OCI-LY1 (cell line): ENCODE results near the gene TMC6.
A peak's percentile ranks its signal among the peaks of the same experiment; 100 is the strongest.
"Not testable (repeated sequence)": the region's sequence is repeated elsewhere in the genome, so short reads cannot be mapped to it uniquely, and the experiment has no call there.

Source experiments
- H2AFZ ChIP-seq: fragments of 200-600 bp; sonication (generic), shearing (Covaris generic); 2 replicates; pipeline ENCODE4 v1.6.0; 2014; ENCODE audit warnings: antibody characterized with exemption, mild to moderate bottlenecking, low read length
- H3F3A ChIP-seq: fragments of 200-600 bp; sonication (generic), shearing (Covaris generic); 2 replicates; pipeline ENCODE4 v1.6.0; 2014; ENCODE audit warnings: mild to moderate bottlenecking, antibody characterized with exemption, low read length, moderate library complexity; ENCODE audit not compliant: insufficient read depth
- H3K27ac ChIP-seq: fragments of 200-600 bp; sonication (generic); 2 replicates; pipeline ENCODE4 v1.5.1; 2014; ENCODE audit warnings: low read length, mixed run types, mild to moderate bottlenecking, low read depth; ENCODE audit not compliant: poor library complexity, severe bottlenecking
- H3K27me3 ChIP-seq: fragments of 200-600 bp; sonication (generic); 2 replicates; pipeline ENCODE4 v1.6.0; 2014; ENCODE audit warnings: antibody characterized with exemption, mild to moderate bottlenecking, low read length, moderate library complexity; ENCODE audit not compliant: insufficient read depth
- H3K36me3 ChIP-seq: fragments of 200-600 bp; sonication (generic); 2 replicates; pipeline ENCODE4 v1.6.1; 2014; ENCODE audit warnings: mild to moderate bottlenecking, antibody characterized with exemption, low read length, moderate library complexity, mixed read lengths; ENCODE audit not compliant: insufficient read depth
- H3K4me1 ChIP-seq: fragments of 200-600 bp; sonication (generic); 2 replicates; pipeline ENCODE4 v1.5.1; 2014; ENCODE audit warnings: mild to moderate bottlenecking, low read length, moderate library complexity; ENCODE audit not compliant: insufficient read depth, severe bottlenecking
- H3K4me2 ChIP-seq: fragments of 200-600 bp; sonication (generic), shearing (Covaris generic); 2 replicates; pipeline ENCODE4 v1.6.1; 2014; ENCODE audit warnings: low read length
- H3K4me3 ChIP-seq: fragments of 200-600 bp; sonication (generic); 2 replicates; pipeline ENCODE4 v1.5.1; 2014; ENCODE audit warnings: low read length, low read depth, mild to moderate bottlenecking, mixed read lengths; ENCODE audit not compliant: poor library complexity, severe bottlenecking
- H3K79me2 ChIP-seq: fragments of 200-600 bp; shearing (Covaris generic); 2 replicates; pipeline ENCODE4 v1.6.1; 2016; ENCODE audit warnings: mixed run types, low read length, mixed read lengths; ENCODE audit not compliant: insufficient read depth
- H3K9ac ChIP-seq: fragments of 200-600 bp; sonication (generic), shearing (Covaris generic); 2 replicates; pipeline ENCODE4 v1.6.1; 2014; ENCODE audit warnings: mild to moderate bottlenecking, low read length, mixed read lengths
- H3K9me2 ChIP-seq: fragments of 200-600 bp; sonication (generic), shearing (Covaris generic); 2 replicates; pipeline ENCODE4 v1.6.1; 2014; ENCODE audit warnings: low read depth, mild to moderate bottlenecking, low read length, mixed read lengths
- H3K9me3 ChIP-seq: fragments of 200-600 bp; shearing (Covaris generic); 2 replicates; pipeline ENCODE4 v1.6.1; 2014; ENCODE audit warnings: low read length, mixed read lengths
- H4K20me1 ChIP-seq: fragments of 200-600 bp; sonication (generic), shearing (Covaris generic); 2 replicates; pipeline ENCODE4 v1.6.0; 2016; ENCODE audit warnings: mild to moderate bottlenecking, low read length; ENCODE audit not compliant: insufficient read depth
- CTCF ChIP-seq: fragments of 200-600 bp; sonication (generic), shearing (Covaris generic); IDR thresholded peaks from 2 replicates; pipeline ENCODE4 v1.5.1; 2017; ENCODE audit warnings: mild to moderate bottlenecking, antibody characterized with exemption, low read length, moderate library complexity, mixed read lengths
- EZH2 ChIP-seq: fragments of 200-600 bp; sonication (generic), shearing (Covaris generic); IDR thresholded peaks from 2 replicates; pipeline ENCODE4 v1.8.0; 2017; ENCODE audit warnings: borderline replicate concordance, mixed run types, mild to moderate bottlenecking, antibody characterized with exemption, low read length, moderate library complexity, mixed read lengths

Gene TMC6

GRCh38 chr17:78142119-78142861 is 13.7 kb upstream of the TMC6 start:
- Histone ChIP-seq H3K36me3 (peaks cover 8% of the 10 kb centered on the region), H3K27ac (no peak overlapping the region), H3K4me2 (no peak overlapping the region), H3K9ac (no peak overlapping the region), H3K79me2 (no peaks in the 10 kb centered on the region), H3F3A (no peaks in the 10 kb centered on the region), H3K9me3 (no peaks in the 10 kb centered on the region), H3K4me3 (no peak overlapping the region), H3K4me1 (peaks cover 24% of the 10 kb centered on the region), H3K9me2 (no peaks in the 10 kb centered on the region), H3K27me3 (no peaks in the 10 kb centered on the region), H4K20me1 (no peaks in the 10 kb centered on the region), H2AFZ (no peak overlapping the region)
- TF ChIP-seq CTCF (no peak), EZH2 (no peak)

GRCh38 chr17:78141437-78142118 is 13.0 kb upstream of the TMC6 start:
- Histone ChIP-seq H3F3A (no peaks in the 10 kb centered on the region), H3K4me2 (no peak overlapping the region), H3K9me2 (no peaks in the 10 kb centered on the region), H3K4me3 (no peak overlapping the region), H3K36me3 (peaks cover 15% of the 10 kb centered on the region), H3K79me2 (no peaks in the 10 kb centered on the region), H3K9me3 (no peaks in the 10 kb centered on the region), H4K20me1 (no peaks in the 10 kb centered on the region), H2AFZ (no peak overlapping the region), H3K4me1 (peaks cover 24% of the 10 kb centered on the region), H3K27me3 (no peaks in the 10 kb centered on the region), H3K9ac (no peak overlapping the region), H3K27ac (no peak overlapping the region)
- TF ChIP-seq EZH2 (no peak), CTCF (no peak)

GRCh38 chr17:78140169-78141051 is 11.9 kb upstream of the TMC6 start:
- Histone ChIP-seq H3K36me3 (peaks cover 26% of the 10 kb centered on the region), H3K4me2 (peak overlapping the region; percentile 34), H3K27ac (peak overlapping the region; percentile 60), H2AFZ (no peak overlapping the region), H3F3A (no peaks in the 10 kb centered on the region), H3K4me3 (peak overlapping the region; percentile 11), H3K27me3 (no peaks in the 10 kb centered on the region), H3K9me2 (no peaks in the 10 kb centered on the region), H3K4me1 (peaks cover 21% of the 10 kb centered on the region), H3K9me3 (no peaks in the 10 kb centered on the region), H4K20me1 (no peaks in the 10 kb centered on the region), H3K79me2 (no peaks in the 10 kb centered on the region), H3K9ac (no peak overlapping the region)
- no peak for TF ChIP-seq EZH2
- no peak for TF ChIP-seq CTCF

GRCh38 chr17:78139861-78140168 is 11.3 kb upstream of the TMC6 start:
- peak overlapping the region; percentile 11 for H3K4me3 ChIP-seq
- H2AFZ ChIP-seq, H3K9me2 ChIP-seq, H3F3A ChIP-seq, H3K9me3 ChIP-seq, H3K9ac ChIP-seq, H4K20me1 ChIP-seq, H3K27me3 ChIP-seq, H3K79me2 ChIP-seq: not testable (repeated sequence)
- H3K27ac ChIP-seq = peak overlapping the region; percentile 60
- peaks cover 32% of the 10 kb centered on the region for H3K36me3 ChIP-seq
- H3K4me2 ChIP-seq = peak overlapping the region; percentile 34
- H3K4me1 ChIP-seq = peaks cover 21% of the 10 kb centered on the region
